ENCODE measurements around the gene SOBP. TPM values are rescaled to one million over a fixed set of nuclear protein-coding genes. Genes with fewer than 3 reads are reported as not detected.

The SOBP gene
- total and polyA plus RNA-seq, 7 experiments from 2014 or later = 0.08 to 0.15 TPM; not detected in 5

DNA sequence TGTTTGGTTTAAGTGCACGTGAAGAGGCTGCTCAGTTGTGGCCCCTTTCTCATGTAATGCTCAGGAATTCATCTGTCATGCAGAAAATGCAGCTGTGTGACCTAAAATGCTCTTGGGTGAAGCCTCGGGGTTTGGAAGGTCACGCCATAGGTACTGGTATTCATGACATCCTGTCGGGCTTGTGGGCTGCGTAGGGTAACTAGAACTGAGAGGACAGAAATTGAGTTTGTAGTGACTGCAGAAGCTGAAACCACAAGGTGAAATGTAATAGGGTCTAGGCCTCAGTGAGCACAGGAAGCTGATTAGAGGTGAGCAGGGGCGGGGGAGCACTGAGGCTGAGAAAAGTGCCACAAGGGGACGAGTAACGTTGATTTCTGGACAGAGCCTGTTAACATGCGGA lies 128.8 kb downstream of the SOBP start:
- H3K9me3 ChIP-seq (ENCODE audit: control insufficient read depth in 2 of 3, low read length in 3 of 3) = no peaks in the 10 kb centered on the region
- POLR2A ChIA-PET = no interaction called here
- H3K4me3 Mint-ChIP-seq = peak overlapping the region; percentile 8 to 65 (median 40)

DNA sequence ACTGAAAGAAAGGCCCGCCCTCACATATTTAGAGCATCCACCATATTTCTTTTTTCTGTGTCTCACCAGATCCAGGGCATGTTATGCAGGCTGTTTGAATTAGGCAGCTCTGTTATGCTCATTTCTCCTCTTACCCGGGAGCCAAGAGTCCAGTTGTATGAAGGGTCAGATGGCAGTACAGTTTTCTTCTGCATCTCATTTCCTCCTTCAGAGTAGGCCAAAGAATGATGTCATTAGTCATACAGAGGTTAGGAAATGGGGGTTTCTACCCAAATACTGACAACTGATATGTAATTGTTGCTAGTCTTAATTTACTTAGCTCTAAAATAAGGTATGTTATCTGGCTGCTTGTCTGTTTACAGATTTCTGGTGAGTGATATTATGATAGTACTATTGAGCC lies 130.8 kb downstream of the SOBP start:
- Histone ChIP-seq H3K4me3 (ENCODE audit: low read length) (no peak overlapping the region), H3K4me1 (ENCODE audit: control insufficient read depth in 2 of 2, insufficient read depth in 2 of 2, low read length in 2 of 2) (peaks cover 17 to 22% of the 10 kb centered on the region in 2 donors), H3K27me3 (ENCODE audit: control insufficient read depth in 2 of 2, insufficient read depth in 2 of 2, low read length in 2 of 2) (no peaks in the 10 kb centered on the region), H3K36me3 (ENCODE audit: control insufficient read depth in 2 of 3, insufficient read depth in 3 of 3, low read length in 3 of 3) (no peaks in the 10 kb centered on the region), H3K9me3 (ENCODE audit: control insufficient read depth in 2 of 3, low read length in 3 of 3) (no peaks in the 10 kb centered on the region), H3K27ac (ENCODE audit: low read depth, low read length) (no peak overlapping the region)
- Mint-ChIP-seq H3K36me3 (no peaks in the 10 kb centered on the region), H3K27me3 (peaks cover 0 to 20% (median 0%) of the 10 kb centered on the region in 5 donors), H3K4me1 (peaks cover 7 to 36% (median 31%) of the 10 kb centered on the region in 7 donors), H3K4me3 (no peak overlapping the region), H3K27ac (no peak overlapping the region), H3K9me3 (peaks cover 0 to 2% (median 0%) of the 10 kb centered on the region in 11 donors)
- no peak for DNase-seq
- ATAC-seq = no peak
- intact Hi-C loops (cut with micrococcal nuclease) = no loop called here
- CTCF ChIA-PET = no interaction called here
- POLR2A ChIA-PET = no interaction called here

More for the DNA sequence above, 128.8 kb downstream of the SOBP start:
- peak in 8 of 9 donors; percentile 13 to 61 (median 44) for DNase-seq
- intact Hi-C loops (cut with micrococcal nuclease) = no loop called here
- Mint-ChIP-seq H3K36me3 (no peaks in the 10 kb centered on the region), H3K9me3 (peaks cover 0 to 2% (median 0%) of the 10 kb centered on the region in 11 donors), H3K27me3 (peaks cover 0 to 17% (median 0%) of the 10 kb centered on the region in 5 donors), H3K27ac (peak overlapping the region; percentile 46 to 80 (median 74)), H3K4me1 (peaks cover 7 to 36% (median 31%) of the 10 kb centered on the region in 7 donors)
- Histone ChIP-seq H3K27me3 (ENCODE audit: control insufficient read depth in 2 of 2, insufficient read depth in 2 of 2, low read length in 2 of 2) (no peaks in the 10 kb centered on the region), H3K4me1 (ENCODE audit: control insufficient read depth in 2 of 2, insufficient read depth in 2 of 2, low read length in 2 of 2) (peaks cover 17 to 22% of the 10 kb centered on the region in 2 donors), H3K27ac (ENCODE audit: low read depth, low read length) (peak overlapping the region; percentile 34), H3K36me3 (ENCODE audit: control insufficient read depth in 2 of 3, insufficient read depth in 3 of 3, low read length in 3 of 3) (no peaks in the 10 kb centered on the region), H3K4me3 (ENCODE audit: low read length) (no peak overlapping the region)
- CTCF ChIA-PET = no interaction called here
- peak; percentile 68 for ATAC-seq

DNA sequence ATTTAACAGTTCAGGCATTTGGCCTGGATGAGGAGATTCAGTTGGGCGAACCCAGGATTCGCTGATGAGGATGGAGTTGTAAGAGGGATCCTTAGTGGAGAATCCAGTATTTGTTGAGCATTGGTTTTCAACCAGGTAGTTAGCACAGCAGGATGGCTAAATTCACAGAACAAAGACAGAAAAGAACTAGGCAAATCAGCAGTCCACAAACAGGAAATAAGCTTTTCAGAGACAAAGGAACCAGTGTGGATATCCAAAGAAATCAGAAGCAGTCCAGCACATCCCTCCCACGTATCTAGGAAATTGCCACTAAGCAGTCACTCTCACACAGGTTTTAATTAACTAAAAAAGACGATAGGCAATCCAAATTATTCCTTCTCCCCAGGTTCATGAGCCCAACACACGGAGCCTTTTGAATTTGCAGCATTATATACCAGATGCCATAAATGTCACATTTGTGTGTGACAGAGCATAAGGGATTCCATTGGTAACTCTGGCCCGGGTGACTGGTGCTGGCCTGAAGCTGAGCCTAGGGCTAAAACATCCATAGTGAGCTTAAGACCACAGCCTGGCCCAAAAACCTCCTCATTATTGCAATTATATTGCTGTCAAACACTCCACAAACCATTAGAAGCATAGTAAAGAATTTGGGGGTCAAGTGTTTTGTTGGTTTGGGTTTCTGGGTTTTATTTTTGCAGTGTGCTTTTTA lies 131.5 kb downstream of the SOBP start:
- Mint-ChIP-seq H3K4me1 (peaks cover 7 to 36% (median 31%) of the 10 kb centered on the region in 7 donors), H3K36me3 (no peaks in the 10 kb centered on the region), H3K27ac (peak overlapping the region in 1 of 9 donors; percentile 40), H3K4me3 (no peak overlapping the region), H3K9me3 (peaks cover 0 to 2% (median 0%) of the 10 kb centered on the region in 11 donors), H3K27me3 (peaks cover 0 to 23% (median 0%) of the 10 kb centered on the region in 5 donors)
- intact Hi-C loops (cut with micrococcal nuclease) = no loop called here
- POLR2A ChIA-PET = no interaction called here
- no peaks in the 10 kb centered on the region for H3K27me3 ChIP-seq (ENCODE audit: control insufficient read depth in 2 of 2, insufficient read depth in 2 of 2, low read length in 2 of 2)
- no peaks in the 10 kb centered on the region for H3K36me3 ChIP-seq (ENCODE audit: control insufficient read depth in 2 of 3, insufficient read depth in 3 of 3, low read length in 3 of 3)
- no peak overlapping the region for H3K27ac ChIP-seq (ENCODE audit: low read depth, low read length)
- H3K4me1 ChIP-seq (ENCODE audit: control insufficient read depth in 2 of 2, insufficient read depth in 2 of 2, low read length in 2 of 2) = peaks cover 17 to 22% of the 10 kb centered on the region in 2 donors
- ATAC-seq (no peak), DNase-seq (no peak)
- H3K9me3 ChIP-seq (ENCODE audit: control insufficient read depth in 2 of 3, low read length in 3 of 3) = no peaks in the 10 kb centered on the region
- CTCF ChIA-PET = no interaction called here
- H3K4me3 ChIP-seq (ENCODE audit: low read length) = no peak overlapping the region

DNA sequence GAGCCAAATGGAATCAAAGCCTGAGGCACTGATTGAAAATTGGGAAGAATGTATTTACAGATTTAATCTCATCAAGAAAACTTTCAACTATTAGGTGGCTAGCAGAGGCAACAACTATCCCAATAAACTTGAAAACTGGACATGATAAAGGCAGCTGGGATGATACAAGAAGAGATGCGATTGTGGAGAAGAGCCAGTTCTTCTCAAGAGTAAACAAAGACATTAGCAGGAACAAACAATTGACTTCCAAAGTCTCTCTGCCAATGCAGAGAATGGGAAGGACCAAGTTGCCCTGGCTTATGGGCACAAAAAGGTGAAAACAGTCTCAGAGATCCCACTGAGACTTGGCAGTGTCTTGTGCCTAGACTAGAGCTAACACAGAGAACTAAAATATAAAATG lies 132.4 kb downstream of the SOBP start:
- no peaks in the 10 kb centered on the region for H3K9me3 ChIP-seq (ENCODE audit: control insufficient read depth in 2 of 3, low read length in 3 of 3)
- ChIA-PET POLR2A (no interaction called here), CTCF (no interaction called here)
- no peak overlapping the region for H3K27ac Mint-ChIP-seq
- peaks cover 7 to 36% (median 31%) of the 10 kb centered on the region in 7 donors for H3K4me1 Mint-ChIP-seq
- no peak for DNase-seq
- no peaks in the 10 kb centered on the region for H3K36me3 ChIP-seq (ENCODE audit: control insufficient read depth in 2 of 3, insufficient read depth in 3 of 3, low read length in 3 of 3)
- H3K27me3 ChIP-seq (ENCODE audit: control insufficient read depth in 2 of 2, insufficient read depth in 2 of 2, low read length in 2 of 2) = no peaks in the 10 kb centered on the region
- no peaks in the 10 kb centered on the region for H3K36me3 Mint-ChIP-seq
- no peak overlapping the region for H3K27ac ChIP-seq (ENCODE audit: low read depth, low read length)
- no peak overlapping the region for H3K4me3 ChIP-seq (ENCODE audit: low read length)
- peaks cover 0 to 25% (median 0%) of the 10 kb centered on the region in 5 donors for H3K27me3 Mint-ChIP-seq
- H3K4me1 ChIP-seq (ENCODE audit: control insufficient read depth in 2 of 2, insufficient read depth in 2 of 2, low read length in 2 of 2) = peaks cover 17 to 22% of the 10 kb centered on the region in 2 donors
- intact Hi-C loops (cut with micrococcal nuclease) = no loop called here
- no peak overlapping the region for H3K4me3 Mint-ChIP-seq
- H3K9me3 Mint-ChIP-seq = peaks cover 0 to 2% (median 0%) of the 10 kb centered on the region in 11 donors
- ATAC-seq = no peak

GRCh38 chr6:107624050-107624449 lies 134.1 kb downstream of the SOBP start:
- no peak overlapping the region for H3K27ac Mint-ChIP-seq
- no peak overlapping the region for H3K4me3 ChIP-seq (ENCODE audit: low read length)
- H3K27ac ChIP-seq (ENCODE audit: low read depth, low read length) = no peak overlapping the region
- H3K36me3 ChIP-seq (ENCODE audit: control insufficient read depth in 2 of 3, insufficient read depth in 3 of 3, low read length in 3 of 3) = no peaks in the 10 kb centered on the region
- H3K4me3 Mint-ChIP-seq = no peak overlapping the region
- H3K4me1 Mint-ChIP-seq = peaks cover 5 to 25% (median 22%) of the 10 kb centered on the region in 7 donors
- H3K36me3 Mint-ChIP-seq = no peaks in the 10 kb centered on the region
- intact Hi-C loops (cut with micrococcal nuclease) = no loop called here
- DNase-seq = no peak
- H3K9me3 Mint-ChIP-seq = peaks cover 0 to 2% (median 0%) of the 10 kb centered on the region in 11 donors
- POLR2A ChIA-PET = no interaction called here
- CTCF ChIA-PET = no interaction called here
- H3K27me3 ChIP-seq (ENCODE audit: control insufficient read depth in 2 of 2, insufficient read depth in 2 of 2, low read length in 2 of 2) = no peaks in the 10 kb centered on the region
- H3K27me3 Mint-ChIP-seq = peaks cover 0 to 34% (median 0%) of the 10 kb centered on the region in 5 donors
- no peak for ATAC-seq
- peaks cover 4 to 7% of the 10 kb centered on the region in 2 donors for H3K4me1 ChIP-seq (ENCODE audit: control insufficient read depth in 2 of 2, insufficient read depth in 2 of 2, low read length in 2 of 2)
- H3K9me3 ChIP-seq (ENCODE audit: control insufficient read depth in 2 of 3, low read length in 3 of 3) = no peaks in the 10 kb centered on the region

GRCh38 chr6:107624541-107624940 lies 134.6 kb downstream of the SOBP start:
- ChIA-PET POLR2A (no interaction called here), CTCF (no interaction called here)
- Mint-ChIP-seq H3K27me3 (peaks cover 0 to 38% (median 0%) of the 10 kb centered on the region in 5 donors), H3K9me3 (peaks cover 0 to 2% (median 0%) of the 10 kb centered on the region in 11 donors), H3K36me3 (no peaks in the 10 kb centered on the region), H3K4me1 (peaks cover 5 to 22% (median 17%) of the 10 kb centered on the region in 7 donors), H3K4me3 (no peak overlapping the region), H3K27ac (no peak overlapping the region)
- H3K27ac ChIP-seq (ENCODE audit: low read depth, low read length) = no peak overlapping the region
- H3K4me3 ChIP-seq (ENCODE audit: low read length) = no peak overlapping the region
- DNase-seq (no peak), ATAC-seq (no peak)
- H3K36me3 ChIP-seq (ENCODE audit: control insufficient read depth in 2 of 3, insufficient read depth in 3 of 3, low read length in 3 of 3) = no peaks in the 10 kb centered on the region
- H3K9me3 ChIP-seq (ENCODE audit: control insufficient read depth in 2 of 3, low read length in 3 of 3) = no peaks in the 10 kb centered on the region
- H3K4me1 ChIP-seq (ENCODE audit: control insufficient read depth in 2 of 2, insufficient read depth in 2 of 2, low read length in 2 of 2) = peaks cover 0 to 2% of the 10 kb centered on the region in 2 donors
- no peaks in the 10 kb centered on the region for H3K27me3 ChIP-seq (ENCODE audit: control insufficient read depth in 2 of 2, insufficient read depth in 2 of 2, low read length in 2 of 2)
- intact Hi-C loops (cut with micrococcal nuclease) = no loop called here

DNA sequence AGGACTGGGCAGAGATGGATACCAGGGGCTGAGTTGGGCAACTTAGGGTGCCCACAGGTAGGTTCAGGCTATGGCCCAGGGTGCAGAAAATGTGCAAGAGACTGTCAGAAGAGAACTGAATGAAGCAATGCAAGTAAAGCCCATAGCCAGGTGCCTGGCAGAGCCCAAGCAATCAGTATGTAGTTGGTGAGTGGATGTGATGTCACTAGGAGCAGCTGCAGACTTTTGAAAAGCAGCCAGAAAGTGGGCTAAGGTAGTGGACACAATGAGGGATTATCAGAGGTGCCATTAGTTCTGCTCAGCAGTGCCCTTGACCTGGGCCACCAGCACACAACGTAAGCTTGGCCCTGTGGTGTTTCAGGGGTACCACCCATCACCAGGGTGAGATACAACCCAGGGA lies 135.3 kb downstream of the SOBP start:
- ChIA-PET POLR2A (no interaction called here), CTCF (no interaction called here)
- Histone ChIP-seq H3K9me3 (ENCODE audit: control insufficient read depth in 2 of 3, low read length in 3 of 3) (no peaks in the 10 kb centered on the region), H3K4me1 (ENCODE audit: control insufficient read depth in 2 of 2, insufficient read depth in 2 of 2, low read length in 2 of 2) (no peaks in the 10 kb centered on the region), H3K27ac (ENCODE audit: low read depth, low read length) (no peak overlapping the region), H3K36me3 (ENCODE audit: control insufficient read depth in 2 of 3, insufficient read depth in 3 of 3, low read length in 3 of 3) (no peaks in the 10 kb centered on the region), H3K4me3 (ENCODE audit: low read length) (no peak overlapping the region), H3K27me3 (ENCODE audit: control insufficient read depth in 2 of 2, insufficient read depth in 2 of 2, low read length in 2 of 2) (no peaks in the 10 kb centered on the region)
- Mint-ChIP-seq H3K4me1 (peaks cover 3 to 19% (median 14%) of the 10 kb centered on the region in 7 donors), H3K4me3 (no peak overlapping the region), H3K36me3 (no peaks in the 10 kb centered on the region), H3K27me3 (peaks cover 0 to 45% (median 4%) of the 10 kb centered on the region in 5 donors), H3K9me3 (peaks cover 0 to 2% (median 0%) of the 10 kb centered on the region in 11 donors), H3K27ac (no peak overlapping the region)
- no peak for DNase-seq
- ATAC-seq = peak; percentile 10
- intact Hi-C loops (cut with micrococcal nuclease) = no loop called here
